ENCODE measurements around the gene FKBP8. TPM values are rescaled to one million over a fixed set of nuclear protein-coding genes. Genes with fewer than 3 reads are reported as not detected.

The FKBP8 gene
- total RNA-seq, 5 donors from 2014 or later (not counting 1 experiment from before 2014, with no cell fraction given), result 158 to 282 (median 244) TPM

- POLR2A ChIA-PET, result no interaction called here
- 87% methylated on average over 6 of the region's 6 CpGs for WGBS (ENCODE audit: insufficient coverage)
- Histone ChIP-seq H3K27ac (ENCODE audit: low read length) (no peak overlapping the region), H3K4me1 (ENCODE audit: control insufficient read depth in 1 of 2, extremely low read depth in 1 of 2, insufficient read depth in 2 of 2, low read length in 2 of 2) (peaks cover 0 to 92% of the 10 kb centered on the region in 2 experiments), H3K4me3 (ENCODE audit: control insufficient read depth in 1 of 2, extremely low read depth in 1 of 2, low read length in 1 of 2) (no peak overlapping the region), H3K9me3 (no peaks in the 10 kb centered on the region), H3K36me3 (ENCODE audit: control insufficient read depth in 2 of 2, extremely low read depth in 1 of 2, insufficient read depth in 1 of 2, low read length in 1 of 2) (no peaks in the 10 kb centered on the region), H3K27me3 (replicated peaks in 1 of 2; ENCODE audit: control insufficient read depth in 2 of 2, extremely low read depth in 1 of 2, insufficient read depth in 2 of 2, low read length in 1 of 2) (no peaks in the 10 kb centered on the region)
- H3K36me3 Mint-ChIP-seq, result no peaks in the 10 kb centered on the region
- no peak overlapping the region for H3K27ac Mint-ChIP-seq
- CTCF ChIA-PET, result interaction anchor here in 1 of 2 donors (1.1 kb wide), 1 partner anchor 32 kb away, joined by 5 read pairs; no protein-coding TSS in a partner anchor
- H3K9me3 Mint-ChIP-seq, result no peaks in the 10 kb centered on the region
- DNase-seq (no peak), ATAC-seq (replicated peaks in 1 of 4) (peak in 1 of 4 experiments; percentile 15)
- no peaks in the 10 kb centered on the region for H3K27me3 Mint-ChIP-seq
- no peak overlapping the region for H3K4me3 Mint-ChIP-seq
- peaks cover 38 to 85% (median 75%) of the 10 kb centered on the region in 3 donors for H3K4me1 Mint-ChIP-seq
Observed at GRCh38 chr19:18488403-18488723, 55.0 kb downstream of the FKBP8 start.

DNA sequence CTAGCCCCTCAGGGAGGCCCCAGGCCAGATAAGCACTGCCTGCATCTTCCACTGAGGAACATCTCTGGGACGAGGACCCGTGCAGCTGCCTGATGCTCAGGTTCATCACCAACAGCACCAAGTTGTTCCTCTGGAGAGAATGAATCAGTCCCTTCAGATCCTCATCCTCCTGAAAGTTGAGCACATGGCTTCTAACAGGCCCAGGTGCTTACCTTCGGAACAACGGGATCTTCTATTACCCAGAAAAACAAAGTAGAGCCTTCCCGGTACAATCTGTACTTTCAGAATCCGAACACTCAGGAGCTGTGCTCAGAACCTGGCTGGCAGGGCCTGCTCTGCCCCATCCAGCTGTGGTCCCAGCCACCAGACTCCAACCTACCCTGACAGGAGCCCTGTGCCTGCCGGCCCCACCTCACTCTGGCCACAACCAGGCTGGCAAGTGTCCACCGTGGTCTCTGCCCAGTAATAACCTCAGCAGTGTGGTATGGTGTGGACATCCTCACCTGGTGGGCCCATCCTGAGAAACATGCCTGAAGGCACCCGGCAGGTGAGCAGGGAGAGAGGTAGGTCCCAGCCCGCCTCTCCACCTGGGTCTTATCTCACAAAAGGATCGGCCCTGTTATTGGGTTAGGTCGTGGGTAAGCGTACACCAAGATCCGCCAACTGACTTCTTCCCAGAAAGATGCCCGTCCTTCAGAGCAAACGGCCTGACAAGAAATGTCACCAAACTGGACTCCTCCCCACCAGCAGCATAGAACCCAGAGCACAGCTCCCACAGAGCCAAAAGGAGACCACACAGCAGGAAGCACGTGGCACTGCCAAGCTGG, 55.6 kb downstream of the FKBP8 start:
- H3K4me1 ChIP-seq (ENCODE audit: control insufficient read depth in 1 of 2, extremely low read depth in 1 of 2, insufficient read depth in 2 of 2, low read length in 2 of 2), result peaks cover 0 to 91% of the 10 kb centered on the region in 2 experiments
- Mint-ChIP-seq H3K4me1 (peaks cover 38 to 88% (median 79%) of the 10 kb centered on the region in 3 donors), H3K27me3 (no peaks in the 10 kb centered on the region), H3K9me3 (no peaks in the 10 kb centered on the region), H3K4me3 (no peak overlapping the region), H3K27ac (no peak overlapping the region), H3K36me3 (no peaks in the 10 kb centered on the region)
- 89% methylated on average over 12 of the region's 17 CpGs for WGBS (ENCODE audit: insufficient coverage)
- no peak for DNase-seq
- no peaks in the 10 kb centered on the region for H3K36me3 ChIP-seq (ENCODE audit: control insufficient read depth in 2 of 2, extremely low read depth in 1 of 2, insufficient read depth in 1 of 2, low read length in 1 of 2)
- POLR2A ChIA-PET, result no interaction called here
- no peaks in the 10 kb centered on the region for H3K9me3 ChIP-seq
- H3K27me3 ChIP-seq (replicated peaks in 1 of 2; ENCODE audit: control insufficient read depth in 2 of 2, extremely low read depth in 1 of 2, insufficient read depth in 2 of 2, low read length in 1 of 2), result no peaks in the 10 kb centered on the region
- CTCF ChIA-PET, result no interaction called here
- no peak for ATAC-seq (replicated peaks in 1 of 4)
- no peak overlapping the region for H3K4me3 ChIP-seq (ENCODE audit: control insufficient read depth in 1 of 2, extremely low read depth in 1 of 2, low read length in 1 of 2)
- H3K27ac ChIP-seq (ENCODE audit: low read length), result no peak overlapping the region

GRCh38 chr19:18486746-18487145, 56.6 kb downstream of the FKBP8 start:
- H3K27ac Mint-ChIP-seq, result peak overlapping the region in 1 of 2 donors; percentile 59
- POLR2A ChIA-PET, result interaction anchor here (0.6 to 0.7 kb wide), 2 partner anchors 58 to 119 kb away, joined by 4 read pairs; no protein-coding TSS in a partner anchor

GRCh38 chr19:18484992-18485391, 58.4 kb downstream of the FKBP8 start:
- Mint-ChIP-seq H3K9me3 (no peaks in the 10 kb centered on the region), H3K27me3 (no peaks in the 10 kb centered on the region), H3K27ac (peak overlapping the region; percentile 63 to 76), H3K36me3 (no peaks in the 10 kb centered on the region), H3K4me1 (peaks cover 54 to 93% (median 81%) of the 10 kb centered on the region in 3 donors), H3K4me3 (no peak overlapping the region)
- 92% methylated on average over 5 of the region's 5 CpGs for WGBS (ENCODE audit: insufficient coverage)
- H3K36me3 ChIP-seq (ENCODE audit: control insufficient read depth in 2 of 2, extremely low read depth in 1 of 2, insufficient read depth in 1 of 2, low read length in 1 of 2), result no peaks in the 10 kb centered on the region
- H3K9me3 ChIP-seq, result no peaks in the 10 kb centered on the region
- ChIA-PET POLR2A (interaction anchor here in 1 of 2 donors (0.6 kb wide), 1 partner anchor 69 kb away, joined by 3 read pairs; no protein-coding TSS in a partner anchor), CTCF (interaction anchor here in 1 of 2 donors (0.9 to 1.2 kb wide), 2 partner anchors 12 to 15 kb away, joined by 3 read pairs; no protein-coding TSS in a partner anchor)
- H3K4me3 ChIP-seq (ENCODE audit: control insufficient read depth in 1 of 2, extremely low read depth in 1 of 2, low read length in 1 of 2), result no peak overlapping the region
- no peak overlapping the region for H3K27ac ChIP-seq (ENCODE audit: low read length)
- DNase-seq (no peak), ATAC-seq (replicated peaks in 1 of 4) (no peak)
- H3K4me1 ChIP-seq (ENCODE audit: control insufficient read depth in 1 of 2, extremely low read depth in 1 of 2, insufficient read depth in 2 of 2, low read length in 2 of 2), result peaks cover 0 to 80% of the 10 kb centered on the region in 2 experiments
- H3K27me3 ChIP-seq (replicated peaks in 1 of 2; ENCODE audit: control insufficient read depth in 2 of 2, extremely low read depth in 1 of 2, insufficient read depth in 2 of 2, low read length in 1 of 2), result no peaks in the 10 kb centered on the region

More at GRCh38 chr19:18486746-18487145, 56.6 kb downstream of the FKBP8 start:
- Histone ChIP-seq H3K4me1 (ENCODE audit: control insufficient read depth in 1 of 2, extremely low read depth in 1 of 2, insufficient read depth in 2 of 2, low read length in 2 of 2) (peaks cover 0 to 81% of the 10 kb centered on the region in 2 experiments), H3K4me3 (ENCODE audit: control insufficient read depth in 1 of 2, extremely low read depth in 1 of 2, low read length in 1 of 2) (no peak overlapping the region), H3K36me3 (ENCODE audit: control insufficient read depth in 2 of 2, extremely low read depth in 1 of 2, insufficient read depth in 1 of 2, low read length in 1 of 2) (no peaks in the 10 kb centered on the region), H3K9me3 (no peaks in the 10 kb centered on the region), H3K27me3 (replicated peaks in 1 of 2; ENCODE audit: control insufficient read depth in 2 of 2, extremely low read depth in 1 of 2, insufficient read depth in 2 of 2, low read length in 1 of 2) (no peaks in the 10 kb centered on the region), H3K27ac (ENCODE audit: low read length) (peak overlapping the region; percentile 37)
- DNase-seq (no peak), ATAC-seq (replicated peaks in 1 of 4) (no peak)
- Mint-ChIP-seq H3K27me3 (no peaks in the 10 kb centered on the region), H3K9me3 (no peaks in the 10 kb centered on the region), H3K36me3 (no peaks in the 10 kb centered on the region), H3K4me3 (peak overlapping the region in 1 of 3 donors; percentile 16), H3K4me1 (peaks cover 43 to 86% (median 74%) of the 10 kb centered on the region in 3 donors)
- 86% methylated on average over 8 of the region's 8 CpGs for WGBS (ENCODE audit: insufficient coverage)
- CTCF ChIA-PET, result interaction anchor here in 1 of 2 donors (1.2 kb wide), 1 partner anchor 9 kb away, joined by 4 read pairs; no protein-coding TSS in a partner anchor

- 95% methylated on average over 3 of the region's 12 CpGs for WGBS (ENCODE audit: insufficient coverage)
- POLR2A ChIA-PET, result no interaction called here
- peak overlapping the region in 1 of 2 donors; percentile 63 for H3K27ac Mint-ChIP-seq
- H3K9me3 Mint-ChIP-seq, result no peaks in the 10 kb centered on the region
- H3K27me3 Mint-ChIP-seq, result no peaks in the 10 kb centered on the region
- peaks cover 0 to 80% of the 10 kb centered on the region in 2 experiments for H3K4me1 ChIP-seq (ENCODE audit: control insufficient read depth in 1 of 2, extremely low read depth in 1 of 2, insufficient read depth in 2 of 2, low read length in 2 of 2)
- H3K4me3 ChIP-seq (ENCODE audit: control insufficient read depth in 1 of 2, extremely low read depth in 1 of 2, low read length in 1 of 2), result no peak overlapping the region
- H3K9me3 ChIP-seq, result no peaks in the 10 kb centered on the region
- DNase-seq, result no peak
- no peak overlapping the region for H3K27ac ChIP-seq (ENCODE audit: low read length)
- CTCF ChIA-PET, result no interaction called here
- no peak overlapping the region for H3K4me3 Mint-ChIP-seq
- no peaks in the 10 kb centered on the region for H3K36me3 ChIP-seq (ENCODE audit: control insufficient read depth in 2 of 2, extremely low read depth in 1 of 2, insufficient read depth in 1 of 2, low read length in 1 of 2)
- ATAC-seq (replicated peaks in 1 of 4), result no peak
- H3K4me1 Mint-ChIP-seq, result peaks cover 59 to 95% (median 83%) of the 10 kb centered on the region in 3 donors
- H3K36me3 Mint-ChIP-seq, result no peaks in the 10 kb centered on the region
- no peaks in the 10 kb centered on the region for H3K27me3 ChIP-seq (replicated peaks in 1 of 2; ENCODE audit: control insufficient read depth in 2 of 2, extremely low read depth in 1 of 2, insufficient read depth in 2 of 2, low read length in 1 of 2)
Observed at GRCh38 chr19:18483119-18483890, 60.1 kb downstream of the FKBP8 start.

Measured in T-cell (primary cell).